ENCODE measurements around the gene IGF2.
"Not testable (repeated sequence)": the region's sequence is repeated elsewhere in the genome, so short reads cannot be mapped to it uniquely, and the experiment has no call there.

IGF2 gene

GRCh38 chr11:2136209-2136951, 2.8 kb downstream of the IGF2 start:
- DNase-seq: no peak

- no peak for DNase-seq
These were observed 3.5 kb downstream of the IGF2 start for GRCh38 chr11:2135648-2136201.

- DNase-seq: no peak
These were observed 4.1 kb downstream of the IGF2 start for GRCh38 chr11:2135018-2135569.

DNA sequence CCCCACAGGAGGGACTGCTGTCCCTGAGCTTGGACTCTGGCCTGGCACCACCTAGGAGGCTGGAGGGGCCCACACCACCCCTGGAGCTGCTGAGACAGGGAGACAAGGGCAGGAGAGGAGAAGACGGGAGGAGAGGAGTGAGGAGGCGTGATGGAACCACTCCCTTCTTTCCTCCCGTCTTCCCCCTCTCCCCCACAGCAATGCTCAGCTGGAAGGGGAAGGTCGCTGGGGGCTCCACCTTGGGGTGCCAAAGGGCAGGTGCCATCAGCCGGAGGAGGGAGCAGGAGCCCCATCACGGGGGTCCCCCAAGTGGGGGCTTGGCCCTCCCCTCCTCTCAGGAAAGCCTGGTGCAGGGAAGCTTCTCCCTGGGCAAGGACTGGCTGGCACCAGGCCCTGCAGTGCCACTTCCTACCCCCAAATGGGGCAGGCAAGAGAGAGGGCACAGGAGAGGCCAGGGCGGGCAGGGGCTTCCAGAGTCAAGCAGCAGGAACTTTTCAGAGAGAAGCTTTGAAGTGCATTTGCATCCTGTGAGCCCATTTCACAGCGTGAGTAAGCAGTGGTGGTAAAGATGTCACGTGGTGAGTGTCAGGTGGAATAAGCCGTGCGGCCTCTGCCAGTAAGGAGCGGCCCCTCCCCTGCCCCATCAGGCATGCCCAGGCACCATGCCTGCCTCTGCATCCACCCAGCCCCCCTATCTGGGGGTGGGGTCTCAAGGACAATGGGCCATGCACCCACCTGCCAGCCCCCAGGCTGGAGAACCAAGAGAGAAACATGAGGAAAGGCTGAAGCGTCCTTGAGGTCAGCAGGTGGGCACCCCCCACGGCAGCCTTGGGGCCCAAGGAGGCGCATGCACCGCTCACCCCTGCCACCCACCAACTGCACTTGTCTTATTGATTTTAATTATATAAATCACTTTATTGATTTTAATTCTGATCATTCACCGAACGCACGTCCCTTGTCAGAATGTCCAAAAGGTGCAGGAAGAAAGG, 4.9 kb downstream of the IGF2 start:
- DNase-seq: no peak

- no peak for DNase-seq
These were observed 5.8 kb downstream of the IGF2 start for GRCh38 chr11:2133241-2134021.

DNA sequence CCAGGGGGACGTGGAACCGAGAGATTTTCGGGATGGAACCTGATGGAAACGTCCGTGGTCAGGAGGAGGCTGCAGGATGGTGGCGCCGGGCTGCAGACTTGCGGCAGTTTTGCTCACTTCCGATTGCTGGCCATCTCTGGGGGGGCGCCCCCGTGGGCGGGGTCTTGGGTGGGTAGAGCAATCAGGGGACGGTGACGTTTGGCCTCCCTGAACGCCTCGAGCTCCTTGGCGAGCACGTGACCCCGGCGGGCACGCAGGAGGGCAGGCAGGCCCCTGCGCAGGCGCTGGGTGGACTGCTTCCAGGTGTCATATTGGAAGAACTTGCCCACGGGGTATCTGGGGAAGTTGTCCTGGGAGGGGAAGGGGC, 6.3 kb downstream of the IGF2 start:
- no peak for DNase-seq

DNA sequence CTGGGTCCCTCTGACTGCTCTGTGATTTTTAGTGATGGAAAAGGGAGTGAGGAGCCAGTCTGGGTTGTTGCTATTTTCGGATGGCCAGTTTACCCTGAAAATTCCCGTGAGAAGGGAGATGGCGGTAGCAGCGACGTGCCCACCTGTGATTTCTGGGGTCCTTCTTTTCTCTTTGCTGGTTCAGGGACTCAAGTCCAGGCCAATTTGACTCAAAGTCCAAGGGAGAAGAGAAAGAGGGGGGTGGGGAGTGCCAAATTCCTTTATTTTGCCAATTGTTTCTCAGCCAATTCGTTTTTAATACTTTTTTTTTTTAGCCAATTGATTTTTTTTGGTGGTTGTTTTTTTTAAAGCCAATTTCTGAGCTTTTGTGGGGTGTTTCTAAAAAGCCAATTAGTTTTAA, 6.9 kb downstream of the IGF2 start:
- no peak for DNase-seq

DNA sequence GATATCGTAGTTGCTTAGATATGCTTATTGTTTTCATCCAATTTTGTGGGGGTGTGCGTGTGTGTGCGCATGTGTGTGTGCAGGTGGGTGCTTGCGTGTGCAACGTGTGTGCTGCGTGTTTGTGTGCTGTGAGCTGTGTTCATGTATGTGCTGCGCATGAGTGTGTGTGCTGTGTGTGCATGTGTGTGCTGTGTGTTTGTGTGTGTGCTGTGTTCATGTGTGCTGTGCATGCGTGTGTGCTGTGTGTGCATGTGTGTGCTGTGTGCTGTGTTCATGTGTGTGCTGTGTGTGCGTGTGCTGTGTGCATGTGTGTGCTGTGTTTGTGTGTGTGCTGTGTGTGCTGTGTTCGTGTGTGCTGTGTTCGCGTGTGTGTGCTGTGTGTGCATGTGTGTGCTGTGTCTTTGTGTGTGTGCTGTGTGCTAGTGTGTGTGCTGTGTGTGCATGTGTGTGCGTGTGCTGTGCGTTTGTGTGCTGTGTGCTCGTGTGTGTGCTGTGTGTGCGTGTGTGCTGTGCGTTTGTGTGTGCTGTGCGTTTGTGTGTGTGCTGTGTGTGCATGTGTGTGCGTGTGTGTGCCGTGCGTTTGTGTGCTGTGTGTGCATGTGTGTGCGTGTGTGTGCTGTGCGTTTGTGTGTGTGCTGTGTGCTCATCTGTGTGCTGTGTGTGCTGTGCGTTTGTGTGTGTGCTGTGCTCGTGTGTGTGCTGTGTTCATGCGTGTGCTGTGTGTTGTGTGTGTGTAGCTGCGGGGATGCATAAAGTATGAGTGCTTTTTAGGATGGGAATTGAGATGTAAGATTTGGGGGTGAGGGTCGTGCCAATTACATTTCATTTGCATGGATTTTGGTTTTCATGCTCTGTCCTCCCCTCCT, 7.6 kb downstream of the IGF2 start:
- DNase-seq: no peak

GRCh38 chr11:2130881-2131352, 8.3 kb downstream of the IGF2 start:
- no peak for DNase-seq

DNA sequence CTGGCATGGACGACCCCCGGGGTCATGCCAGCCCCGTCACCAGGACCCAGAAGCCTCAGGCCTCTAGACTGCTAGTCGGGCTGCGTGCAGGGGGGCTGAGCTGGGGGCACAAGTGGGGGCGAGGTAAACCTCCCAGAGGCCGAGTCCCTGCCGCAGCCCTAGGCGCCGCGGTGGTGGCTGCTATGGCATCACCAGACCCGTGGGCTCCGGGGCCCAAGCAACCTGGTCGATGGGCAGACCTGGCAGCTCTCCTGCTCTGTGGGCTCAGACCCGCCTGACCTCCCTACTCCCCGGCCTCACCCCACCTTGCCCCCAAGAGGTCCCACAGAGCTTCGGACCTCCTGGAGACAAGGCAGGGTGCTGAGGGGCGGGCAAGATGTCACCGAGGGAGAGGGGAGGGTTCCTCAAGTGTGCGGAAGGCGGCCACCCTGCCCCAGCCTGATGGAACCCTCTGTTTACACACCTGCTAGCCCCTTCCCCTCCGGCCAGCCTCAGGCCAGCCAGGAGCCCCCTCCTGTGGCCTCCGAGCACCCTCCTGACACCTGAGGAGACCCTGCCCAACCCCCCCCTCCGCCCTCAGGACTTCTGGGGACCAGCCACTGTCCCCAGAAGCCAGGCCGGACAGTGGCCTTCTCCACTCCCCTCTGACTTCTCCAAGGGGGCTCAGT, 9.4 kb downstream of the IGF2 start:
- no peak for DNase-seq

DNA sequence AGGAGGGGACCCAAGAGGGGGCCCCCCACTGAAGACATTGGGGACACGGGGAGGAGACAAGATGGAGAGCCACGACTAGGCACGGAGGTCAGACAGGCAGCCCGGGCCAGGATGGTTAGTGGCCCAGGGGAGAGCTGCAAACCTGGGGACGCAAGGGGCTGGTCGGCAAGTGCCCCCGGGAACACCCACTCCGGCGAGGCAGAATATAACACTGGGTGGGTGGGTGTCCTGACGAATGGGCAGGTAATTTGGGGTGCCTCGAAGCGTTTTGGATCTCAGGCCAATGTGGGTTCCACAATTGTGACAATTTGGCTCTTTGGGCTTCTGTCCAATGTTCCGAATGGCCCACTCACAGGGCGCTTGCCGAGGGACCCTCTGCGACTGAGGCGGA, 9.9 kb downstream of the IGF2 start:
- no peak for DNase-seq

- no peak for DNase-seq
These were observed 10.5 kb downstream of the IGF2 start for GRCh38 chr11:2128511-2129307.

GRCh38 chr11:2128130-2128510, 11.1 kb downstream of the IGF2 start:
- DNase-seq: no peak

GRCh38 chr11:2127482-2128129, 11.6 kb downstream of the IGF2 start:
- DNase-seq: no peak

DNA sequence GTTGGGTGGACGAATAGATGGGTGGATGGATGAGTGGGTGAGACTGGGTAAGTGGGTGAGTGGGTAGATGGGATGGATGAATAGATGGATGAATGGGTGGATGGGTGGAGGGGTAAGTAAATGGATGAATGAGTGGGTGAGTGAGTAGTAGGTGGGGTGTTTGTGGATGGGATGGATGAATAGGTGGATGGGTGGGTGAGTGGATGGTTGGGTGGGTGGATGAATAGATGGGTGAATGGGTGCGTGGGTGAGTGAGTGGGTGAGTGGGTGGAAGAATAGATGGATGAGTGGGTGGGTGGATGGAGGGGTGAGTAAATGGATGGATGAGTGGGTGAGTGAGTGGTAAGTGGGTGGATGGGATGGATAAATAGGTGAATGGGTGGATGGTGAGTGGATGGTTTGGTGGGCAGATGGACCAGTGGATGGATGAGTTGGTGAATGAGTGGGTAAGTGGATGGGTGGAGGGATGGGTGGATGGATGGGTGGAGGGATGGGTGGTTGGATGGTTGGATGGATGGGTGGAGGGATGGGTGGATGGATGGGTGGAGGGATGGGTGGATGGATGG, 12.6 kb downstream of the IGF2 start:
- no peak for DNase-seq

DNA sequence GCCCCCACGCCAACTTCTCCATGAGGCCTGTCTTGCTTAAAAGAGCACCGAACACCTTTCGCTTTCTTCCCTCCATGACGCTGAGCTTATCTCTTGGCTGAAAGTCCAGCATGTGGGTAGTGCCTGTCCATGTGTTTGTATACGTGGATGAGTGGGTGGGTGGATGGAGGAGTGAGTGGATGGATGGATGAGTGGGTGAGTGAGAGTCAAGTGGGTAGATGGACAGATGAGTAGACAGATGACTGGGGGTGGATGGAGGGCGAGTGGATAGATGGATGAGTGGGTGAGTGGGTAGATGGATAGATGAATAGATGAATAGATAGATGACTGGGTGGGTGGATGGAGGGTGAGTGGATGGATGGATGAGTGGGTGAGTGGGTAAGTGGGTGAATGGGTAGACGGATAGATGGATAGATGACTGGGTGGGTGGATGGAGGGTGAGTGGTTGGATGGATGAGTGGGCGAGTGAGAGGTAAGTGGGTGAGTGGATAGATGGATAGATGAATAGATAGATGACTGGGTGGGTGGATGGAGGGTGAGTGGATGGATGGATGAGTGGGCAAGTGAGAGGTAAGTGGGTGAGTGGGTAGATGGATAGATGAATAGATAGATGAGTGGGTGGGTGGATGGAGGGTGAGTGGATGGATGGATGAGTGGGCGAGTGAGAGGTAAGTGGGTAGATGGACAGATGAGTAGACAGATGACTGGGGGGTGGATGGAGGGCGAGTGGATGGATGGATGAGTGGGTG, 14.3 kb downstream of the IGF2 start:
- not testable (repeated sequence) for DNase-seq

DNA sequence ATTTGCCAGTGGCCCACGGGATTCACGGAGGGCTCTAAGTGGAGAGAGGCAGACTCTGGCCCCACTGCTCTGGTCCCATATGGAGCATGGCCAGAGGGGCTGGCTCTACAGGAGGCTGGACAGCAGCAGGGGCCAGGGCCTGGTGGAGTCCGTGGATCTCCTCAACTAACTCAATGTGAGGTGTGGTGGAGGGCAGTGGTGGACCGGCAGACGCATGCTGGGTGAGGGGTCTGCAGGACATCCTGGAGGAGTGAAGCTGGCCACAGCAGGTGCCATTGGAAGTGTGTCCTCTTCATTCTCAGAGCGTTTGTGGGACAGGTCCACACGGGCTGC, 15.6 kb downstream of the IGF2 start:
- DNase-seq: no peak

DNA sequence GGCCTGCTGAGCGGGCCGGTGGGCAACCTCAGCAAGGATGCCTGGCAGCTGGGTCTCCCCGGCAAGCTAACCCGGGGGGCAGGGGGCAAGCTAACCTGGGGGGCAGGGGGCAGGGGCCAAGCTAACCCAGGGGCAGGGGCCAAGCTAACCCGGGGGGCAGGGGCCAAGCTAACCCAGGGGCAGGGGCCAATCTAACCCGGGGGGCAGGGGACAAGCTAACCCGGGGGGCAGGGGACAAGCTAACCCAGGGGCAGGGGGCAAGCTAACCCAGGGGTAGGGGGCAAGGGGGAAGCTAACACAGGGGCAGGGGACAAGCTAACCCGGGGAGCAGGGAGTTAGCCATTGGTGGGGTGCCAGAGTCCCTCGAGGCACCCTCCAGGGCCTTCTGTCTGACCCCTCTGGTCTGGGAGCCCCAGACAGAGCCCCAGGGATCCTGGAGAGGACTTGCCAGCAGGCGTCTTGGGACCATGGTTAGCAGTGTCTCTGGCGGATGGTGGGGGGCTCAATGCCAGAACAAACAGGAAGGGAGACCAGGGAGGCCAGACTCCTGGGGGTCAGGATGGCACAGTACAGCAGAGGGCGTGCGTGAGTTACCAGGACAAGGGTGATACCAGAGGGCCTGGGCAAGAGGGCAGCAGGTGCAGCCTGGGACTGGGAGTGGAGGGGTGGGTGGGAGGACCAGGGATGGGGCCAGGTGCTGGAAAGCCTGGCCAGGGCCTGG, 16.1 kb downstream of the IGF2 start:
- no peak for DNase-seq

All from NCI-H526 (cell line).